Endothelial cell of umbilical vein (primary cell): Measurements from ENCODE around the gene C4A. TPM values are rescaled to one million over a fixed set of nuclear protein-coding genes. Genes with fewer than 3 reads are reported as not detected.

Source experiments
- BruUV-seq: library from RNA; stranded (reverse); fragments of 400-500 nt; replicated peaks from 2 replicates; lab custom pipeline; 2021; lab: Mats Ljungman, UMichigan
- CTCF ChIA-PET: fragments of 300-600, 350-600 bp; sonication (Branson Sonifier 250); formaldehyde crosslinking; loops from one replicate; lab custom pipeline; 2021; ENCODE audit warnings: antibody characterized with exemption, inconsistent platforms; lab: Charles Lee
- POLR2A ChIA-PET: fragments of 300-600, 350-600 bp; sonication (Branson Sonifier 250); formaldehyde crosslinking; loops from one replicate; lab custom pipeline; 2021; ENCODE audit warnings: antibody characterized with exemption, inconsistent platforms; lab: Charles Lee
- DNase-seq: peaks from one replicate; pipeline ENCODE4 v3.0.0-alpha.2; 2011; ENCODE audit warnings: low read depth, low spot score
- FAIRE-seq: peaks from 2 replicates; lab custom pipeline; 2011; peaks lifted over from hg19 to GRCh38; lab: Jason Lieb, UNC
- H2AFZ ChIP-seq: 2 replicates; pipeline ENCODE4 v1.6.0; 2012; ENCODE audit warnings: low read depth, low read length, control low read depth, inconsistent platforms
- H3K27ac ChIP-seq: 2 replicates; pipeline ENCODE4 v1.5.1; 2011; ENCODE audit warnings: low read depth, mild to moderate bottlenecking, control low read depth, low read length, moderate library complexity; ENCODE audit not compliant: insufficient read depth
- H3K27me3 ChIP-seq, 2 experiments: 2 replicates each; pipeline versions ENCODE4 v1.6.0 to v1.6.1; 2011; ENCODE audit warnings: low read length in 2 of 2, mixed read lengths in 1 of 2; ENCODE audit not compliant: control insufficient read depth in 2 of 2, insufficient read depth in 2 of 2
- H3K36me3 ChIP-seq, 2 experiments: 2 replicates in 1 of 2; 3 replicates in 1 of 2; pipeline ENCODE4 v1.5.1; 2011; ENCODE audit warnings: low read length in 2 of 2, mild to moderate bottlenecking in 1 of 2, moderate library complexity in 1 of 2; ENCODE audit not compliant: control insufficient read depth in 2 of 2, insufficient read depth in 2 of 2; ENCODE audit errors: extremely low read depth in 1 of 2
- H3K4me1 ChIP-seq: 3 replicates; pipeline ENCODE4 v1.5.1; 2011; ENCODE audit warnings: mild to moderate bottlenecking, low read length; ENCODE audit not compliant: control insufficient read depth, insufficient read depth; ENCODE audit errors: extremely low read depth
- H3K4me2 ChIP-seq: 2 replicates; pipeline ENCODE4 v1.6.1; 2011; ENCODE audit warnings: low read length, control low read depth, mixed read lengths; ENCODE audit not compliant: insufficient read depth
- H3K4me3 ChIP-seq, 3 experiments: fragments of 200-600 bp in 1 of 3; sonication (generic), shearing (Covaris generic) in 1 of 3; replicated peaks in 1 of 3; 2 replicates each; pipeline ENCODE4 v1.5.1; 2011 to 2016; ENCODE audit warnings: control low read depth in 3 of 3, low read length in 3 of 3, mild to moderate bottlenecking in 2 of 3, inconsistent platforms in 1 of 3, low read depth in 1 of 3, moderate library complexity in 1 of 3; ENCODE audit not compliant: insufficient read depth in 1 of 3
- H3K79me2 ChIP-seq: 2 replicates; pipeline ENCODE4 v1.6.0; 2012; ENCODE audit warnings: low read length, inconsistent platforms; ENCODE audit not compliant: control insufficient read depth, insufficient read depth
- H3K9ac ChIP-seq: replicated peaks from 2 replicates; pipeline ENCODE3; 2011; ENCODE audit warnings: low read length, control low read depth; ENCODE audit not compliant: insufficient read depth; ENCODE audit errors: extremely low read depth
- H3K9me1 ChIP-seq: replicated peaks from 3 replicates; pipeline ENCODE4 v1.6.0; 2011; ENCODE audit warnings: mild to moderate bottlenecking, low read length; ENCODE audit not compliant: control insufficient read depth, insufficient read depth; ENCODE audit errors: extremely low read depth
- H3K9me3 ChIP-seq: replicated peaks from 2 replicates; pipeline ENCODE4 v1.5.1; 2012; ENCODE audit warnings: low read length, inconsistent platforms; ENCODE audit not compliant: control insufficient read depth, insufficient read depth
- H4K20me1 ChIP-seq: replicated peaks from 2 replicates; pipeline ENCODE3; 2011; ENCODE audit warnings: mild to moderate bottlenecking, low read length; ENCODE audit not compliant: control insufficient read depth, insufficient read depth; ENCODE audit errors: extremely low read depth
- CTCF ChIP-seq, 2 donors: IDR thresholded peaks; 1 replicate in 1 of 2; 2 replicates in 1 of 2; pipeline ENCODE4 v1.5.1; 2011; ENCODE audit warnings: low read length in 2 of 2, mild to moderate bottlenecking in 2 of 2, moderate library complexity in 2 of 2, control low read depth in 1 of 2, inconsistent platforms in 1 of 2, low read depth in 1 of 2; ENCODE audit not compliant: insufficient read depth in 1 of 2; ENCODE audit errors: extremely low read depth in 1 of 2
- FOS ChIP-seq: IDR thresholded peaks from 2 replicates; pipeline ENCODE4 v1.6.1; 2011; ENCODE audit warnings: mild to moderate bottlenecking, low read length, moderate library complexity, borderline replicate concordance; ENCODE audit not compliant: insufficient read depth
- GATA2 ChIP-seq: IDR thresholded peaks from 2 replicates; pipeline ENCODE4 v1.7.0; 2011; ENCODE audit warnings: low read depth, mild to moderate bottlenecking, moderate library complexity, mixed read lengths, low read length; ENCODE audit not compliant: insufficient read length, insufficient read depth
- MAX ChIP-seq: IDR thresholded peaks from 2 replicates; pipeline ENCODE4 v1.6.1; 2011; ENCODE audit not compliant: insufficient read depth, insufficient read length
- POLR2A ChIP-seq: IDR thresholded peaks from 2 replicates; pipeline ENCODE4 v1.6.1; 2012; ENCODE audit warnings: low read depth, mild to moderate bottlenecking, control low read depth, low read length
- dilution Hi-C: fragments of 300-500 bp; cut with MboI; formaldehyde crosslinking; loops from one replicate; pipeline ENCODE4 v1.15.0; 2019; ENCODE audit warnings: low sequenced_read_pairs; ENCODE audit not compliant: extremely low pct_ligation_motif_present
- intact Hi-C: fragments of 100-400 bp; cut with micrococcal nuclease; formaldehyde crosslinking; loops from one replicate; pipeline ENCODE4 v1.10.0; 2022
- polyA plus RNA-seq, 4 experiments: library from polyadenylated mRNA; depleted of rRNA in 3 of 4; stranded (reverse) in 3 of 4; unstranded in 1 of 4; fragments of >200 nt; gene quantifications; 2 replicates each; pipeline versions ENCODE4 v1.2.1 to v1.2.3, GENCODE V29; 2011 to 2012; ENCODE audit warnings: missing spikeins in 1 of 4
- total RNA-seq: library from RNA; stranded (reverse); gene quantifications from 2 replicates; pipeline ENCODE4 v1.2.3, GENCODE V29; 2021

C4A gene
- total and polyA plus RNA-seq, 2 donors (not counting 3 experiments of a cell fraction or from before 2014, with no cell fraction given), result 5.2 to 5.7 TPM

- TF ChIP-seq MAX, result no peak
- TF ChIP-seq POLR2A, result no peak
- no peak for TF ChIP-seq FOS
- no peak for TF ChIP-seq GATA2
- H3K36me3 ChIP-seq, result peaks cover 14 to 61% of the 10 kb centered on the region in 2 experiments
- H3K79me2 ChIP-seq, result peaks cover 13% of the 10 kb centered on the region
- peaks cover 9% of the 10 kb centered on the region for H3K4me1 ChIP-seq
- POLR2A ChIA-PET, result no interaction called here
- no peaks in the 10 kb centered on the region for H3K9me3 ChIP-seq
- no peak overlapping the region for H3K4me3 ChIP-seq
- FAIRE-seq, result no peak
- no peak for DNase-seq
- no peak overlapping the region for H2AFZ ChIP-seq
- H3K9me1 ChIP-seq, result no peaks in the 10 kb centered on the region
- BruUV-seq, result no TSS peak
- no peak overlapping the region for H3K27ac ChIP-seq
- H3K9ac ChIP-seq, result no peak overlapping the region
- H3K27me3 ChIP-seq, result no peaks in the 10 kb centered on the region
- no peak overlapping the region for H3K4me2 ChIP-seq
- CTCF ChIA-PET, result interaction anchor here (1.3 kb wide), 1 partner anchor 14 kb away, joined by 7 read pairs; no protein-coding TSS in a partner anchor
- dilution Hi-C loops (no loop called here), intact Hi-C loops (no loop called here)
- no peaks in the 10 kb centered on the region for H4K20me1 ChIP-seq
Observed at GRCh38 chr6:31966506-31966905, 15.4 kb upstream of the C4A start.

GRCh38 chr6:31966997-31967925 lies 14.6 kb upstream of the C4A start:
- no peak for FAIRE-seq
- no TSS peak for BruUV-seq
- Histone ChIP-seq H3K9me3 (no peaks in the 10 kb centered on the region), H4K20me1 (no peaks in the 10 kb centered on the region), H3K36me3 (peaks cover 9 to 55% of the 10 kb centered on the region in 2 experiments), H3K4me1 (peaks cover 9% of the 10 kb centered on the region), H3K9ac (no peak overlapping the region), H3K79me2 (peaks cover 15% of the 10 kb centered on the region), H3K27me3 (no peaks in the 10 kb centered on the region), H3K9me1 (no peaks in the 10 kb centered on the region), H3K4me3 (no peak overlapping the region), H3K27ac (no peak overlapping the region), H3K4me2 (no peak overlapping the region), H2AFZ (no peak overlapping the region)
- dilution Hi-C loops (no loop called here), intact Hi-C loops (no loop called here)
- DNase-seq, result no peak
- TF ChIP-seq CTCF (IDR thresholded peaks at IDR 0.05; ENCODE audit: extremely low read depth in 1 of 2, insufficient read depth in 1 of 2, low read depth in 1 of 2, low read length in 2 of 2) (no peak), MAX (no peak)
- POLR2A ChIA-PET, result no interaction called here
- CTCF ChIA-PET, result interaction anchor here (1.3 kb wide), 1 partner anchor 15 kb away, joined by 7 read pairs; no protein-coding TSS in a partner anchor
